H54 (cell line): Measurements from ENCODE around the gene ZNF574.

Source experiments
- DNase-seq: peaks from one replicate; pipeline ENCODE4 v3.0.0; 2011; ENCODE audit warnings: low spot score, mixed read lengths; ENCODE audit not compliant: insufficient read length
- FAIRE-seq: peaks from 3 replicates; lab custom pipeline; 2011; peaks lifted over from hg19 to GRCh38; lab: Jason Lieb, UNC
- POLR2A ChIP-seq: IDR thresholded peaks from 2 replicates; pipeline ENCODE4 v1.6.1; 2011; ENCODE audit warnings: low read depth, mild to moderate bottlenecking, low read length

ZNF574 gene

DNA sequence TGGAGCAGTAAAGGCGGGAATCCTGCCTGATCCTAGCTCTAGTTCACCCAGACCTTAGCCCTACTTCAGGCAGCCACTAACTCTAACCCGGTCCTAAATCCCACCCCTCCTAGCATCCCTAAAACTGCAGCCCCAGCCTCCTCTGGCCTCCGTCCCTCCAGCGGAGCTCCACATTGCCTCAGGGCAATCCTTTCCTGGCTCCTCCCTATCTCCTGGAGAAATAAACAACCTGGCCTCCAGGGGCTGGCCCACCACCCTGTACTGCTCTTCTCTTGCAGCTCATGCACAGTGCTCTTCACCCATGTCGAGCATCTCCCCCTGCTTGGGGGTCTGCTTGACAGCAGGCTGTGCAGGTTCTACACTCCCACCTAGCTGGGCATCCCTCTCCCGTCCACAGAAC, 49.6 kb downstream of the ZNF574 start:
- no peak for TF ChIP-seq POLR2A
- DNase-seq: no peak
- FAIRE-seq: no peak

GRCh38 chr19:42126574-42126973, 50.6 kb downstream of the ZNF574 start:
- no peak for TF ChIP-seq POLR2A
- no peak for FAIRE-seq
- no peak for DNase-seq

- no peak for TF ChIP-seq POLR2A
- FAIRE-seq (no peak), DNase-seq (no peak)
Measured at GRCh38 chr19:42129399-42130253, 53.7 kb downstream of the ZNF574 start.

GRCh38 chr19:42130254-42130573, 54.2 kb downstream of the ZNF574 start:
- no peak for TF ChIP-seq POLR2A
- no peak for DNase-seq
- FAIRE-seq: no peak
